HG02981 (cell line): ENCODE results near the gene ATG7.
"Not testable (repeated sequence)": the region's sequence is repeated elsewhere in the genome, so short reads cannot be mapped to it uniquely, and the experiment has no call there.

Experiments used
- ATAC-seq: cut with Tn5 transposase; IDR thresholded peaks from one replicate; pipeline ENCODE4 v1.9.1; 2021; ENCODE audit warnings: mild to moderate bottlenecking, moderate library complexity; ENCODE audit not compliant: unreplicated experiment

The ATG7 gene

DNA sequence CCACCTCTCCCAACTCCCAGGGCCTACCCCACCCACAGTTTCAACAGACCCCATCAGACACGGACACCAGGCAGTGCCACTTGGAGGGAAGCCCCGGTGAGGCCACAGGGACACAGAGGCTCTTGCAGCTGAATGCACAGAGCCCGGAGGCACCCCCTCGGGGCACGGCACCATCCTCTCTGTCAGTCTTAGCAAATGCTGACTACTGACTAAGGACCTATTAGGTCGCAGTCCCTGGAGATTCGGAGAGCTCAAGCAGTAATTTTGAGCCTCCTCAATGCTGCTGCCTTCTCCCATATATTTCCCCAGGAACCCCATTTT is 291.6 kb downstream of the ATG7 start:
- no peak for ATAC-seq

DNA sequence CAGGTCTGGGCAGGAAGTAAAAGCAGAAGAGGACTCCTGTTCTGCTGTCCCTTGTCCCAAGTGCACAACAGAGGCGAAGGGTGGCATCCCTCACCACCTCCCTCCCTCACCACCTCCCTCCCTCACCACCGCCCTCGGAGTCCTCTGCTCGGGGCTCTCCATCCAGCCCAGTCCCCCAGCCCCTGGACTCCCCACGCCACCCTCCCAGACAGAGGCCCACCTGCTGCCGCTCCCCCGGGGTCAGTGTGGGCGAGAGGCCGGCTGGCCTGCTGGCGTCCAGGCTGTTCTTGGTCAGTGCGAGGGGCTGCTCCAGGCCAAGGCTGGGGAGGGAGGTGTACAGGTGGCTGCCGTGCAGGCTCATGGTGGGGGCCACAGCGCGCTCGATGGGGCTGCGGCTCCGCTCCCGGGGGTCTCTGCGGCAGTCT is 292.4 kb downstream of the ATG7 start:
- ATAC-seq = no peak

DNA sequence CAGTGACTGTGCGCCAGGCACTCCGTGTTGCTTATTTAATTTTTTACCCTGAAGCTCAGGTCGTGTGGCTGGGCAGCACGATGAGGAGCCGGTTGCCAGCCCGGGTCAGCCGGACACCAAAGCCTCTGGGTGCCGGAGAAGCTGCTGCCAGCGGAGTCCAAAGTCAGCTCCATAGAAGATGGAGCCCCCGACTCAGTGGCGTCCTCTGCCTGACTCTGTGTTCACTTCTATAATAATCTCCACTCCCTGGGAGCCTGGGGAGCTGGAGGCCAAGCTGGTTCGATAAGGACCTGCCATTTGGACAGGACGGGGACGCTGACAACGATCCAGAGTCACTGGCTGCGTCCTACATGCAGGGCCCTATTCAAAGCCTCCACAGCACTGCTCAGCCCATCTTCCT is 292.9 kb downstream of the ATG7 start:
- no peak for ATAC-seq

DNA sequence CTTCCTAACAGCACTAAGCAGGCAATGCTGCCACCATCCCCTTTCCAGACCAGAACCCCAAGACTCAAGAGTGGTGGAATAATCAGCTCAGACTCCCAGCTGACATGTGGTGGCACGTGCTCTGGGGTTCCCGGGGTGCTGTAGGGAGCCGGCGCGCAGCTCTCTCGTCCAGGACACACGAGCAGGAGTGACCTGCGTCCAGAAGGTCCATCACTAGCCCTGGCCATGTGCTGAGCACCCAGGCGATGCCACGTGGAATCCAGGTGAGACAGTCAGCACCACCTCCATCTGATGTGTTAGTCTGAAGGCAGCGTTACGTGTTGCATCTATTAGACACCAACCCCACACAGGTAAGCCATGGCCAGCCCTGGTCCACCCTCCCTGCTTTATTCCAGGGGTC is 293.3 kb downstream of the ATG7 start:
- ATAC-seq = no peak

DNA sequence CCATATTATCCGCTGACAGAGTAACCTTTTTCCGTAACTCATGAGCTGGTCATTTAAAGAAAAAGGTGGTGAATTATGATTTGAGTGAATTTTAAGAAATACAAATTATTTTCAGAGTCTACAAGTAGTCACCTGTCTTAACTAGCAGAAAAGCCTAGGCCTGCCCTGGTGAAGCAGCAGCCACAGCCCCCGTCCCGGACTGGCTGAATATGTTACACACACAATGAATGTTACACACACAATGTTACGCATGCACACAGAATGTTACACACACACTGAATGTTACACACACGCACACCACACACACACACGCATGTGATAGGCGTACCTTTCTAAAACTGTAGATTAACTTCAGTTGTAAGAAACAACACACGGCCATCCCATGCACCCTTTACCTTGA is 293.7 kb downstream of the ATG7 start:
- no peak for ATAC-seq

DNA sequence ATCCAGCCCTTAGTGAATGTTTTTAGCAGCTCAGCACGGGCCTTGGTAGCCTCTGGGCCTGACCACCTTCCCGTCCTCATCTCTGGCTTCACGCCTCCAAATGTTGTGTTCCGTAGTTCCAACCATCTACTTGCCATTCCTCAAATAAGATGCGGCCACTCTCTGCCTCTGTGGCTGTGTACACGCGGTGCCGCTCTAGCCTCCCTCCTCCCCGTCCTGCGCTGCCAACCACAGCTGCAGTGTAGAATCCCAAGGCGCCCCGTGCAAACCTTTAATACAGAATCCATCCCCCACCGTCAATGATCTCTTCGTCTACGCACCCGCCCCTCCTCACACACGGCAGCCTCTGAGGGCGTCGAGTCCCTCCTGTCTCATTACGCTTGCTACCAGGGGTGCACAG is 294.3 kb downstream of the ATG7 start:
- no peak for ATAC-seq

DNA sequence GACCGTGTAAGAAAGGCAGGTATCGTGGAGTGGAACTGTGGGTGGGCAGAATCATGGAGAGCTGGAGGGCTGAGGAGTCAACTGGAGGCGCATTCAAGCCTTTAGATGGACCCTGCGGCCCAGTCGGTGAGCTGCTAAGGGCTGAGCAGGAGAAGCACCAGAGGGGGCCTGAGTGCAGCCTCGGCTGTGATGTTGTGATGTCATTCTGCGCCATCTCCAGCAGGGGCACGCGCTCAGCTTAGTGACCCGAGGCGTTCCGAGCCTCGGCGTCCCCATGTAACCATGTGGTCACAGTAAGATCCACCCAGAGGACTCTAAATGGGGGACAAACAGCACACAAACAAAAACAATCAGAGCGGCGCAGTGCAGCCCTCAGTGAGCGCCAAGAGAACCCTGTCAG is 294.7 kb downstream of the ATG7 start:
- no peak for ATAC-seq

DNA sequence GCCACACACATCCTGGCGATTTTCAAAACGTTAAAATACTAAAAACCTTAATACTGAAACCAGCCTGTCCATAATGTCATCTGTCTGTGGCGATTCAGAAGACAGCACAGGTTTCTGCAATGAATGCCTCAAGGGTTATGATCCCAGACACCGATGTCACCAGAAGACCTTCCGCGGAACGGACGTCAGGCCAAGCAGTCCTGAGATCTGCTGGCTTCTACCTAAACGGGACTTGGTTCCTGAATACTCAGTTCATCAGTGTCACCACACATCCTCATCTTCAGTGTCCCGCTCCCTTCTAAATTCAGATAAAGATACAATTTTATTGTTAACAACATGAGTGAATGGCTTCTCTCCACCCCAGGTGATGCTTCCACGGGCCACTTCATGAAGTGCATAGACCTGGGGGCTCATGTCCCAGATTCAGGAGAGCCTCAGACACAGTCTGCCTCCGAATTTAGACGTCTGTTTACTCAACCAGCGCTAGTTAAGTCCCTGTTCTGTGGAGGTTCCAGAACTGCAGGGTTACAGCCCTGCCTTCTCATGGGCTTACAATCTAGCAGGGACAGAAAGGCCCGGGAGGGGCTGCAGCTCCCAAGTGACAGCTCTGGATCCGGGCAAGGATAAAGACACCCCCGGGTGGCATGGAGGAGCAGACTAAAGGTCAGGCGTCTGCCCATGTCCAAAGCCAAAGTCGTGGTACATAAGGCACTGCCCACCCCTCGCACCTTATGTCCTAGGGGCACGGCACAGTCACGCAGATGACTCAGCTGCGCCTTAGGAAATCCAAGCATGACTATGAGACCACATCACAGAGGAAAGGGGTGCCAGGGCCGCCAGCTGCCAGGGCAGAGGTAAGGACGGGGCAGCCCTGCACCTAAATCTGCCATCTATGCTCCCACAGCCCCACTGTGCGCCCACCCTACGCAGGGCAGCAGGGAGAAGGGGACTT is 295.6 kb downstream of the ATG7 start:
- no peak for ATAC-seq

DNA sequence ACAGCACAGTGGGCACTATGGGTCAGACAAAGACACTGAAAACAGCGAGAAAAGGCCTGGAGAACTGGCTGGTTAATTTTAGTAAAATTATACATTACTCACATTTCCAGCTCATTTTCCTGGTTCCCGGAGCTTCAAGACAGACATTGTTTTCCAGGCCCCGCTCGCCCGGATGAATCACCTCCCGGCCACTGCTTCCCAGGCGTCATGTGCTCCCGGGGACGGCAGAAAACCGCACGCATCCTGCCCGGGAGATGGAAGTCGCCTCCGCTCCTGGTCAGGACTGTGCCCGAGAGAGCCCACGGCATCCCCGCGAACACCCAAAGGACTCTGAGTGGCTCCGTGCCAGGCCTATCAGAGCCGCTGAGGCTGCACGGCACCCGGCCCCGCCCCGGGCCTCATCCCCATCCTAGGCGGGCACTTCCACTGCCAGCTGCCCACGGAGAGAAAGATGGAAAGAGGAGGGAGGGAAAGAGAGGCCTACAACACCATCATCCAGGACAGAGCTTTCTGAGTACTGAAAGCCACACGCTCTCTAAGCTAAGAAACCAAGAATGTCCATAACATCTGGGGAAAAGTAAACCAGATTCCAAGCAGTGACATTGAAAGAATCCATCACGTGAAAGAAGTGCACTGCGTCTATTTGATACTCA is 296.4 kb downstream of the ATG7 start:
- ATAC-seq = no peak

DNA sequence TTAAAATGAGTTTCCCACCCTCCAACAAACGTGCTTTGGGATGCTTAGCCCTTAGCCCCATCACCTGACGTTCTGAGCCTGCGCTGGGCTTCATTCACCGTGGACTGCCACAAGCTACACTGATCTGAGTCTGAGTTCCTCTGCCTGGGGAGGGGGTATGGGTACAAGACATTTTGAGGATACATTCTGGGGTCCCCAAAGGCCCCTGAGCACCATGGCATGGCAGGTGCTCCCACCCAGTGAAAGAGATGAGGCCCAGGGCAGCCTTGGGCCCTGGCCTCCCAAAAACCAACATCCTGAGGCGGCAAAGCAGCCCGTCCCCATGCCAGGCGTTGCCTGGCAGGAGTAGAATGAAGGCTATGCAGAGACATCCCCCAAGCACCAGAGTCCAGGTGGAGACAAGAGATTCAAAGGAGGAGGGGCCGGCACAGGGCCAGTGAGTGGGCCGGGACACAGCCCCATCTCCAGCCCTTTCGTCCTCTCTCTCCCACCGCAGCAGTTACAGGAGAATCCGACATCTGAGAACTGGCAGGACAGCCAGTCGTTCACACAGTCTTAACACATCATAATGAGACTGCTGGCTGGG is 297.1 kb downstream of the ATG7 start:
- no peak for ATAC-seq

DNA sequence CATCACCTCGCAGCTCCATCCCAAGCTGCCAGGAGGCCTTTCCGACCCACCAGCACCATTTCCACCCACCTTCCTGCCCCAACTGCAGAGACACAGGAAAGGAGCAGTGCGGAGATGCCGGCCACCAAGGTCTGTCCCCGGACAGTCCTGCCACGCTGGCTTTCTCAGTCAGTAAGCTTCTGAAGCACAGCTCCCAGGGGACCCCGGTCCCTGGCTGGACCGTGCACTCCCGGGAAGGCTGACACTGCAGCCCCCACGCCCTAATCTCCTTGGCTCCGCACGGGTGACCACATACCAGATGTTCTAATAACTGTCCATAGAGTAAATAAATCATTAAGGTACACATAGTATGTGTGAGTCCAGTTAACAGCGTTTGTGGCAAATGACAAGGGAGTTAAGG is 298.1 kb downstream of the ATG7 start:
- ATAC-seq = no peak

DNA sequence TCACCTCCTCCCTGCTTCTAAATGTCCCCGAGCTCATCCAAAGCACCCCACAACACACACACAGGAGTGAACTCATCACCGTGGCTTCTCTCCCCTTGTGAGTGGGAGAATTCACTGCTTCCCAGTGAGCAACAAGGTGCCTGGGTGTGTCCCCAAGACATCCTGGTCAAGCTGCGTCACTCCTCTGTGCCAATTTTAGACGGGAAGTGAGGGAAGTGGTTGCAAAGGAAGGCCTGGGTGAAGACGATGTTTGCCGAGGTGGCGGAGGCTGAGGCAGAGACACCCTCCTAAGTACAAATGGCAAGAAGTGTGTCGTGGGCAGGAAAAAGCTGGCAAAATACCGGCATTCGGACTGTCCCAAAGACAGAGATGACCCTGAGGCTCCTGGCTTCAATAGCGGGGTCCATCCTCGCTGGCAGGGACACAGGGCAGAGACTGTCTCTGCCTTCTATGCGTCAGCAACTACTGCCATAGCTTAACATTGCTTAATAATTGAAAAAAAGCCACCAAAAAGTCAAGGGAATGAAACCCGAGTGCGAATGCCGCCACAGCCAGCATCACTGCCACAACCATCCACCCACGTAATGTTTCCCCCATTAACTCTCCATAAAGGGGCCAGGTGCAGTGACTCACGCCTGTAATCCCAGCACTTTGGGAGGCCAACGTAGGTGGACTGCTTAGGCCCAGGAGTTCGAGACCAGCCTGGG is 298.7 kb downstream of the ATG7 start:
- ATAC-seq = no peak

DNA sequence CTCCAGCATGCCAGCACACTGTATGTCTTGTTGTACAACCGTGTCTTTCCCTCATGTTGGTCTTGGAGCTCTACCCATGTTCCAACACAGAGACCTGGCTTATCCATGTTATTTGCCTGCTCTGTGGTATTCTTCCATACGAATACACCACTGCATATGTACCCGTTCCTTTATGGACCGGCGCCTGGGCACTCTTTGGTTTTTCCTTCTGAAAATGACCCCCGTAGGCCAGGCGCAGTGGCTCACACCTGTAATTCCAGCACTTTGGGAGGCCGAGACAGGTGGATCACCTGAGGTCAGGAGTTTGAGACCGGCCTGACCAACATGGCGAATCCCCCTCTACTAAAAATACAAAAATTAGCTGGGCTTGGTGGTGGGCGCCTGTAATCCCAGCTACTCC is 300.5 kb downstream of the ATG7 start:
- ATAC-seq = not testable (repeated sequence)

DNA sequence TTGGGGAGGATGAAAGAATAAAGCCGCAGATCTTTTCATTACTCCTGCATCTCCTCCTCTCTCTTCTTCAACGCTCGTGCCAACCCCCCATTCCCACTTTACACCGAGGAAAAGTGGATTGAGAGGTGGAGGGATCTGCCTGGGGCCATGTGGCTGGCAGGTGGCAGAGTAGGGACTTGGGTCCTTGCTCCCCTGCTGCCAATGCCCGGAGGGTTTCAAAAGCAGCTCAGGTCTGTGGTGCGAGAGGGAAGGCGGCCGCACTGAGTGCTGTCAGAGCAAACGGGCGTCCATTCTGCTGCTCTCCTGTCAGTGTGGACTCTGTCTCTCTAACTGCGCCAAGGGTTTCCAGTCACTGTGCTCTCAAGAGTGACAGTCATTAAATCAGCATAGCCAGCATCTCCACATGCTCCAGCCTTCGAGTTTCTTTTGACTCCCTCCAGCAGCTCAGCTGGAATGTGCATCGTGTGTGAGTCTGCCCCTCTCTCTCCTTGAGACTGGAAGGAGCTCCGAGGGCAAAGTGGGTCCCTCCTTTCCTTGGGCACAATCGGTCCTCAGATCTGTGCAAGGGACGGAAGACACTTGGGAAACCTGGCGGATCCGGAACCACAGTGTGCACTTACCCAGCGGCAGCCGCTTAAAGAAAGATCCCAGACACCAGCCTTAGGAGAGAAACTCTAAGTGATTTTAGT is 302.9 kb downstream of the ATG7 start:
- ATAC-seq = no peak

DNA sequence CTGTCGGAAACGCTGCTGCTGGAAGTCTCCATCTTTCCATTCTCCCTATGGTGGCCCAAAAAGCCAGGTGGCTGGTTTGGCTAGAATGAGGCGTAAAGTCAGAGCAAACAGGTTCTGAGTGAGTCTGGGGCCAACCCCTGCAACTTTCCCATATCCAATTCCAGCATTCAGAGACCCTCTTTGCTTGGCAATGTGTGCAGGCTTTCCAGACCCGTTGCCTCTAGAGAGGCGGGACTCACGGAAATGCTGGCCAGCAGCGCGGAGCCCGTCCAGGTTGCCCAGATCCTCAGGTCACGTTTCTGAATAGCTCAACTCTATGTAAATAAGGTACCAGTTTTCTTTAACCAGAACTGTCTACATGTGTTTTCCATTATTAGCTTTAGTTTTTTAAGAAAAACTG is 303.5 kb downstream of the ATG7 start:
- no peak for ATAC-seq

DNA sequence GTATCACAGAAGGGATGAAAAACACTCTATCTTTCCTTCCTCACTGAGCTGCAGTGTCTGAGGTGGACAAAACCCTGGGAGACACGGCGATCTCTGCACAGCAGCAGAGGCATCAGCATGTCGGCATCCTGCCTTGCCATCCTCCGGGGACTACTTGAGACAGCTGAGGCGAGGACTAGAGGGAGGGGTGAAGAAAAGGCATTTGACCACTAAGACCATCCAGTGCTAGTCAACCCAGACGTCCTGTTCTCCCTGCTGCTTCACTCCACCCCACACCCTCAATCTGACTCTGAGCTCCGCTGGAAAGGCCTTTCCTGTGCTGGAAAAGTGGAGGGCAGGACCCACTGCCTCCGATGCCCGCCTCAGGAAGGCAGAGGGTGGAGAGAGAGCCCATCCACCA is 304.3 kb downstream of the ATG7 start:
- no peak for ATAC-seq

DNA sequence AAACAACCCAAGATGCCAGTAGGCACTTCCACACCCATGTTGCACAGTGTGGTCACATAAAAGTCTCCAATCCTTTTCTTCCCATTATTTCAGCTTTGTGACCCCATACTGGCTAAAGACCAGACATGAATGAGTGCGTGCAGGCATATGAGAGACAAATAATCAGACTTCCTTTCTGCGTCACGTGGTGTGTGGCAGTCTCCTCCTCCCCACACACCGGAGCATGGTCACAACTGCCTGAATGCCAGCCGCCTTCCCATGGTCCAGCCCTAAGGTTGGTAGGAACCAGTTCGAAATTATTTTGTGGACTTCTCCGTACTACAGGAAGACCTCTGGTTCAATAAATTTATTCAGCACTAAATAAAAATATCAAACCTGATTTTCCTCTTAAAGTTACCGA is 306.0 kb downstream of the ATG7 start:
- ATAC-seq = no peak

DNA sequence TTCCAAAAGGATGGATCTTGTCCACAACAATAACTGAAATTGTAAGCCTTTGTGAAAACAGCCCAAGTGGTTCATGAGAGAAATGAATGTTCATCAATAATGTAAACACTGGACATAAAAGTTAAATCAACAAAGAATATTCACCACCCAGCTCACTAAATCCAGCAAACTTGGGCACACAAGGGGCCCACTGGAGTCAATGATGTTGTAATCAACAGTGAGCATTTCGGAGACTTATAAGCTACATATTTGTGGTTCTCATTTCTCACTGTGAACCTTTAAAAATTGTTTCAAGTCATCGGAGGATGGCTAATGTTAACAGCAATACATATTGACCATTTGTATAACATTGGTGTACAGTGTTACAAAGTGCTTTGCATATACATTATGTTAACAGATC is 308.4 kb downstream of the ATG7 start:
- ATAC-seq = no peak

DNA sequence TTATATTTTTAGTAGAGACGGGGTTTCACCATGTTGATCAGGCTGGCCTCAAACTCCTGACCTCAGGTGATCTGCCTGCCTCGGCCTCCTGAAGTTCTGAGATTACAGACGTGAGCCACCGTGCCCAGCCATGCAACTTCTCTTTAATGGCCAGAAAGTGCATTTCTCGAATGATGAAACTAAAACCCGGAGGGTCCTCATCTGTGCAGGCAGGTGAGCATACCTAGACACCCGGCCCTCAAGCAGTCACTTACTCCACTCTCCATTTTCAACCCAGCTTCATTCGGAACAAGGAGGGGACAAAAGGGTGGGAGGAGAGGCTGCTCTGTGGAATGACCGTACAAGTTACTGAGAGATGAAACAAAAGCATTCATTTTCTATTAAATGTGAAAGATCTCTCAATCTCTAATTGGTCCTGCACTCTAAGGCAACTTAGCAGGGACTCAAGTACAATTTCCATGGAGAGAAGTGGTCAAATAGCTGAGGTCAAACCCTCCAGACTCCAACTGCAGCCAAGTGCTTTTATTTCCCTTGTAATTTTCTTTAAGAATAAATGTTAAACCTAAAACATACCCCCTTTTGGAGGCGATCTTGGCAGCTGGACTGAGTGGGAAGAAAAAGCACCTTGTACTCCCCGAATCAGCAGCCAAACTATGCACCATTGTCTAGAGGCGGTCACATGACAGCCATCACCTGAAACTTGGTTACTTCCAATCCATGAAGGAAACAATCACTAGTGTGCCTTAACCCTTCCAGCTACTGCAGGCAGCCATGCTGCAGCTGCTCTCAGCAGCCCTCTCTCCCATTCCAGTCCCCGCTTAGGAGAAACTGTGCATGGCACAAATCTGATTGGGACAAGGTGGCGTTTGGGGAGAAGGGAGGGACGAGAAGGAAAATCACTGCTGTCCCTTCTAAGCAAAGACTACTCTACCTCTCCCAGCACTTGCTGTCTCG is 309.3 kb downstream of the ATG7 start:
- no peak for ATAC-seq
